ENCODE results near the gene CLCNKA.

DNA sequence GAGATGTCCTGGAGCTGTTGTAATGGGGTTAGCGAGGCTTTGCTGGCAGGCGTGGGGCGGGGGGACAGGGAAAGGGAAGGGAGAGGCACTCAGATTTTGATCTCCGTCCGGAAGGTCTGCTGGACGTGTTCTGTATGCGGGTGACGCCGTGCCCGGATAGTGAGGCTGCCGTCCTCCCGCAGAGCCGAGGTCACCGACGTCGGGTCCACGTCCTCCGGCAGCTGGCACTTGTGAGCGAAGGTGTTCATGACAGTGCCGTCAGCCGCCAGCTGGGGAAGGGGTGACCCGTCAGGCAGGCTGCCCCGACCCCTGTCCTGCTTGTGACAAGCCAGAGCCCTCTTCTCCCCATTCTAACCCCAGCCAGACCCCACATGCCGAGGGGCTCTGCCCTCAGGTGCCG is 6.3 kb upstream of the CLCNKA start:
- TF ChIP-seq CTCF (IDR thresholded peaks at IDR 0.05; ENCODE audit: control extremely low read depth in 1 of 3, insufficient read depth in 1 of 3, low read depth in 1 of 3, low read length in 3 of 3), result no peak
- no peak for TF ChIP-seq SP1 (IDR thresholded peaks at IDR 0.05; ENCODE audit: low read depth, low read length)
- no peak for TF ChIP-seq SRF (IDR thresholded peaks at IDR 0.05; ENCODE audit: low read depth, low read length)
- TF ChIP-seq YY1 (IDR thresholded peaks at IDR 0.05; ENCODE audit: low read depth, low read length), result no peak
- TF ChIP-seq BCL11A (IDR thresholded peaks at IDR 0.05; ENCODE audit: low read depth in 2 of 2, low read length in 2 of 2), result no peak
- no peak for TF ChIP-seq MAX (IDR thresholded peaks at IDR 0.05)
- TF ChIP-seq GTF2F1 (IDR thresholded peaks at IDR 0.05; ENCODE audit: borderline replicate concordance, low read depth, low read length), result no peak
- no peak for TF ChIP-seq ATF2 (IDR thresholded peaks at IDR 0.05; ENCODE audit: low read length)
- TF ChIP-seq SAP30 (IDR thresholded peaks at IDR 0.05; ENCODE audit: insufficient read depth, insufficient replicate concordance, low read length), result no peak
- no peak for TF ChIP-seq ZNF274 (IDR thresholded peaks at IDR 0.05; ENCODE audit: borderline replicate concordance, extremely low read depth, low read length)
- TF ChIP-seq TAF1 (IDR thresholded peaks at IDR 0.05; ENCODE audit: low read depth, low read length), result no peak
- no peak for TF ChIP-seq CREB1 (IDR thresholded peaks at IDR 0.05)
